COLO829 (cell line): ENCODE measurements around the gene PPIL3.
"Not testable (repeated sequence)": the region's sequence is repeated elsewhere in the genome, so short reads cannot be mapped to it uniquely, and the experiment has no call there.

Source experiments
- DNase-seq: peaks from one replicate; pipeline ENCODE4 v3.0.0; 2012; ENCODE audit warnings: low spot score

Gene PPIL3

GRCh38 chr2:200888704-200889625 is at the start of gene PPIL3, which contains the start of gene NIF3L1:
TSS of gene PPIL3 (minus strand) at chr2:200889077. CDS start at chr2:200887615, 1,462 bp downstream.
TSS of gene NIF3L1 (plus strand) at chr2:200889371. CDS start at chr2:200891944, 2,573 bp downstream.
- DNase-seq = peak; percentile 95

- DNase-seq = no peak
Measured at GRCh38 chr2:200930947-200931626, 42.2 kb upstream of the PPIL3 start.

DNA sequence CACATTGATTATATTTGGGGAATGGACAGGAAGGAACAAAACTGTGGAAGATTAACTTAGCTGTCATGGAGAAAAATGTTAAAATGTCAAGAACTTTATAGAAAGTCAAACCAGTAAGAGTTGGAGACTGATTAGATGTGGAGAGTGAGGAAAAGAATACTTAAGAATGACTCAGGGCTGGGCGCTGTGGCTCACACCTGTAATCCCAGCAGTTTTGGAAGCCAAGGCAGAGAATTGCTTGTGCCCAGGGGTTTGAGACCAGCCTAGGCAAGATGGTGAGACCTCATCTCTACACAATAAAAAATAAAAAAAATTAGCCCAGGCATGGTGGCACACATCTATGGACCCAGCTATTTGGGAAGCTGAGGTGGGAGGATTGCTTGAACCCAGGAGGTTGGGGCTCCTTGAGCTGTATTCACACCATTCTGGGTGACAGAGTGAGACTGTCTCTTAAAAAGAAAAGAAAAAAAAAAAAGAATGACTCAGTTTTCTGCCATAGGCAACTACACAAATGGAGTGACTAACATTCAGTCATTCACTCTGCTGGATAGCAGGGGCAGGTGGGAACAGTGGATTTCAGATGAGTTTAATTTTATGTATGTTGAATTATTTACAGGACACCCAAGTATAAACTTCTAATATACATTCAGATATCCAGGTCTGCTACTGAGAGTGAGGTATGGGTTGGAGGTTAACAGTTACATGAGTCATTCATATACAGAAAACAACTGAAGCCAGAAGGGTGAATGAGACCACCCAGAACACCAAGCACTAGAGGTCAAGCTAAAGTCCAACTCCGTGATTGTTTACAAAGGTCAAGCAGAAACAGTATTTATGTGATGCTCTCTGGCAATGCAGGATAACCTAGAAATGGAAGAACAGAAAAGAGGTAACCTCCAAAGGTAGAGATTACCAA is 40.7 kb upstream of the PPIL3 start:
- no peak for DNase-seq

DNA sequence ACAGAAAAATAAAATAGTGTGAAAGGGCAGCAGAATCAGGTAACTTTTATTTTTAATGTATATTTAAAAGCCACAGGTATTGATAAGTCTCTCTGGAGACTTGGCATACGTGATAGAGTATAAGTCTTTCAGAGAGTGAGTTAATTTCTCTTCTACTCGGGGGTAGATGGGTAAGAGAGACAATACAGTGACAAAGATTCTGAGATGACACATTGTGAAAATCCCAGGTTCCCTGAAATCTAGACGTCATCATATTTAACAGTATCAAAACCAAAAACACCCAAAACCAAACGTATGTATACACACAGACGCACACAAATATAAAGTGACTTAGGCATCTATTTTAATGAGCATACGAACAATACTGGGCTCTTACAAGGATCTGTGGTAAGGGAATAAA is 33.6 kb upstream of the PPIL3 start:
- no peak for DNase-seq

DNA sequence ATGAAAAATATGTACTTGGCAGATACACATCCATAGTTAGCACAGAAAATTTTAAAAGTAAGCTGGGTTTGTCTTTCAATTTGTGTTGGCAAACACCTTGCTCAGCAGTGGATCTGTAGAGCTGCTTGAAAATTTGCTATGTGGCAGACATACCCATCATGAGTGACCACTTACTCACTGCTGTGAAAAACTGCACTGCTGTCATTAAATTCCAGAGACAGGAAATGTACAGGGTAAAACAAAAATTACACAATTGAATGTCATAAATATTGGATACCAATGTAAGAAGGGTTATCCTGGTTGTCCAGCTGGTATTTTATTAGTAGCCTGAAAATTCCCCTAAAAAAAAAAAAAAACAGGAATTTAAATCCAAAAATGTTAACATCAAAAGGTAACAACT is 24.8 kb upstream of the PPIL3 start:
- no peak for DNase-seq

DNA sequence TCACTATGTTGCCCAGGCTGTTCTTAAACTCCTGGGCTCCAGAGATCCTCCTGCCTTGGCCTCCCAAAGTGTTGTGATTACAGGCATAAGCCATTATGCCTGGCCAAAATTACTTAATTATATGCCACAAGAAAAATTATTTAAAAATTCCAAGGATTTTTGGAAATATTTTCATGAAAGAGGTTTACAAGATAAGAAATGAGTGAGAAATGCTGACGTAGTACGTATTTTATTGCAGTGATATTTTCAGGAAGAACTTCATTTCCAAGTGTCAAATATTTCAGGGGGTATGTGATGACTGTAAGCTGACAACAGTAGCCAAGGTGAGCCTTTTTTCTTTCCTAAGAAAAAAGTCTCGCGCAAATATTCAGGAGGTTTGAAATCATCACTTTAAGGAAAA is 21.1 kb upstream of the PPIL3 start:
- DNase-seq = no peak

GRCh38 chr2:200905618-200906296 is 16.9 kb upstream of the PPIL3 start:
- peak; percentile 49 for DNase-seq

DNA sequence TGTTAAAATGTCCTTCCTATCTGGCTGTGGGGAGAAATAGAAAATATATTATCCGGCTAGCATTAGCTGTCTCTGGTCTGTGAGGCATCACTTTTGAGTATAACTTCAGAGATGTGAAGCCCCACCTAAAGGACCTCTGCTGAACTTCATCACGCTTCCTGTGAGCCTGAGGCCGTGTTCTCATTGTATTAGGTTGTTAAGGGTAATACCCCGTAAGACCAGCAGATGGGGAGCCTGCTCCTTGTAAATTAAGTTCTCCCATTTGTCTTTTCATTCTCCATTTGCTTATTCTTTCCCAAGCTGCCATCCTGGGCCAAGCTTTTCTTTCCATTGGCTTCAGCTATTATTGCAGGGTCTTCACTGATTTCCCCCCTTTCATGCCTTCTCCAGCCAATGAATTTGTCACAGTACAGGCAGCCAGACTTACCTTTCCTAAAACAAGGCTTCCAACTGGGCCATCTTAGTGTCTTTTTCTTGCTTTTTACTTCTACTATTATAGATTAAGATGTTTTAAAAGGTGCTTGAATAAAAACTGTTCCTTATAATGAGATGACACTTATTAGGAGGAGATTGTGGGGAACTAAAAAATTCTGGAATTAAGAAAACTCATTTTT is 12.7 kb upstream of the PPIL3 start:
- peak; percentile 94 for DNase-seq

- DNase-seq = no peak
Measured at GRCh38 chr2:200899482-200899881, 10.6 kb upstream of the PPIL3 start.

GRCh38 chr2:200881715-200882249 is 7.1 kb downstream of the PPIL3 start:
- not testable (repeated sequence) for DNase-seq

GRCh38 chr2:200878289-200878880 is 10.5 kb downstream of the PPIL3 start:
- DNase-seq = no peak

DNA sequence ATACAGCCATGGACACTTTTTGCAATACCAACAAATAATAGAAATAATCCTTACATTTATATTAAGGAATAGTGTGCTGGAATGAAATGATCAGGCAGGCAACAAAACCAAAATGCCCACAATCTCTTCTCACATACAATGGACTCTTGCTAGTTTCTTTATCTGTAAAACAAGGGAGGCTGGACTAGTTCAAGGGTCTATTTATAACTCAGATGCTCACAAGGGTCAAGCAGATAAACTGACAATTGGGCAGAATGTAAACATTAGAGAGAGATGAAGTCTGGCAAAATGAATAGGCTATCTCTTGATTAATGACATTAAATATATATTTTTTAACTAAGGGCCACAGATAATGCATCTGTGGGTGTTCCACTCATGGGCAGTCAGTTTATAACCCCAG is 11.4 kb downstream of the PPIL3 start:
- no peak for DNase-seq

- no peak for DNase-seq
Measured at GRCh38 chr2:200873560-200873959, 15.3 kb downstream of the PPIL3 start.

GRCh38 chr2:200871151-200871550 is 17.7 kb downstream of the PPIL3 start:
- no peak for DNase-seq

- no peak for DNase-seq
Measured at GRCh38 chr2:200869014-200869413, 19.9 kb downstream of the PPIL3 start.

DNA sequence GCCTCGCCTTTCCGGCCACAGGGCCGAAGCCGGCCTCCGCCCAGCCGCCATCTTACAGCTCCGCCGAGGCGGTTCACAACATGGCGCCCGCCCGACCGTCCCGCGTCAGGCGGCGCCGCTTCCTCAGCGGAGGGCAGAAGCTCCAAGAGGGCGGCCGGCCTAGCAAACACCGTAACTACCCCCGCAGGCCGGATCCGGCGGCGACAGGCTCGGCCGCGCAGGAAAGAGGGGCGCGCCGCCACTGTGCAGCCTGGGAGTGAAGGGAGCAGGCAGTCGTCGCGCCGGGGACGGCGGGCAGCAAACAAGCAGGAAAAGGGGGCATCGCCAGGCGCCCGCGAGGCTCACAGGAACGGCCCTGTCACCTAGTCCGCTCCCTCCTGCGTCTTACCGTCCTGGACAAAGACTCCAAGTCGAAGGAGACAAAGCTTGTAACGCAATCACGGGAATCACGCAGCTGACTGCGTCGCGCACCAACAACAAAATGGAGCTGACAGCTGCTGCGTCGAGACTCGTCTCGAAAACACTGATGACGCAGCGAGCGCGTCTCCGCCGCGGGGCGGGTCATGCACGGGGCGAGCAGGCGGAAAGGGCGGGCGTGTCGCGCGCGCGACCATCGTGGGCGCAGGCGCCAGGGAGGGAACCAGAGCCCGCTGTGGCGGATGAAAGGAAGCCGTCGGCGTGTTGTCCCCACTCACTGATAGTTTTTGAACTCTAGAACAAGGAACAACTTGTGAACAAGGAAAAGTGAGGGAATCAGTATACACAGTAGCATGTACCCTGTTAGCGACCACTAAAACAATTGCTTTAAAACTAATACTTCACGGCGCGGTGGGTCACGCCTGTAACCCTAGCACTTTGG is 24.5 kb downstream of the PPIL3 start, which contains the start of gene CLK1:
CLK1 (minus strand) TSS at position 483 of the 859 bp plus-strand sequence. CDS start 2,796 bp downstream, outside the sequence.
- DNase-seq = peak; percentile 92

DNA sequence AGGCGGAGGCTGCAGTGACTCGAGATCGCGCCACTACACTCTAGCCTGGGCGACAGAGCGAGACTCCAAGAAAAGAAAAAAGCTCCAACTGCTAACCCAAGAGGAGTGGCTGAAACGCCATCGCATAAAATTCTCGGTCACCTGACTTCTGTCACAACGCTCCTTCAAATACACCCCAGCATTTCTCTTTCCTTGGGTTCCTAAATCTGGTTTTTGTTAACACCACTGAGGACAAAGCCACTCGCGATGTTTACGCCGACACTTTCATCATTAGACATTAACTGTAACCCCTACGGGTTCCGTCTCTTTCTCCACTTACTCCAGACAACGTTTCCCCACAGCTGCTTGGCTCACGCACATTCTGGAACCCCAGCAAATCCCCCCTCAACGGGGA is 25.1 kb downstream of the PPIL3 start:
- no peak for DNase-seq

- no peak for DNase-seq
Measured at GRCh38 chr2:200862532-200863000, 26.3 kb downstream of the PPIL3 start.

- no peak for DNase-seq
Measured at GRCh38 chr2:200861617-200862155, 27.2 kb downstream of the PPIL3 start.
